T-helper 1 cell treated with Interleukin-12 subunit alpha and Interleukin-12 subunit beta and Interleukin-4 antibody, amounts not matched to agents 30 μg/mL and 1 μg/mL, for 36 hours (primary cell): Measurements from ENCODE around the gene CPOX.

Experiments
- H3K27ac Mint-ChIP-seq: one replicate; pipeline ENCODE4 v1.8.0; 2021; ENCODE audit warnings: mild to moderate bottlenecking, mixed read lengths
- H3K27me3 Mint-ChIP-seq: one replicate; pipeline ENCODE4 v1.8.0; 2021; ENCODE audit warnings: low read depth, mixed read lengths
- H3K36me3 Mint-ChIP-seq: one replicate; pipeline ENCODE4 v1.8.0; 2021; ENCODE audit warnings: low read depth, mixed read lengths
- H3K4me1 Mint-ChIP-seq: one replicate; pipeline ENCODE4 v1.8.0; 2021; ENCODE audit warnings: low read depth, mixed read lengths
- H3K4me3 Mint-ChIP-seq: one replicate; pipeline ENCODE4 v1.8.0; 2021; ENCODE audit warnings: mild to moderate bottlenecking, moderate library complexity, mixed read lengths
- H3K9me3 Mint-ChIP-seq: one replicate; pipeline ENCODE4 v1.8.0; 2021; ENCODE audit warnings: mixed read lengths

The CPOX gene

DNA sequence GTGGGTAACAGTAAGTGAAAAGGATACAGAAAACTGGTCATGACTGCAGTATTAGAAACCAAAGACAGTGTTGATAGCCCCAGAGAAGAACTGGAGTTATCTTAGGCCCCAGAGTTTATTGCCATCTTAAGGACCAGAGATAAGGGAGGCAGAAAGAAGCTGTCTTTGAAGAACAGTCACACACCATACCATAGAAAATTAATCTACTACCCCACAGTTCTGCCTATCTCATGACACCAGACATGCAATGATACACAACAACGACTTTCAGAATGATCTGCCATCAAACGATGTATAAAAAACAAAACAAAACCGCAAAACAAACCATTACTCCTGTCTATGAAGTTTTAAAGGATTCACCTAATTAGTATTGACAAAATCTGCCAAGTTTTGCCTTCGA lies 9.6 kb downstream of the CPOX start:
- Mint-ChIP-seq H3K9me3 (no peaks in the 10 kb centered on the region), H3K4me1 (peaks cover 48% of the 10 kb centered on the region), H3K4me3 (no peak overlapping the region), H3K27me3 (no peaks in the 10 kb centered on the region), H3K36me3 (peaks cover 69% of the 10 kb centered on the region), H3K27ac (no peak overlapping the region)

- no peaks in the 10 kb centered on the region for H3K27me3 Mint-ChIP-seq
- H3K9me3 Mint-ChIP-seq: no peaks in the 10 kb centered on the region
- no peak overlapping the region for H3K4me3 Mint-ChIP-seq
- H3K27ac Mint-ChIP-seq: no peak overlapping the region
- peaks cover 71% of the 10 kb centered on the region for H3K36me3 Mint-ChIP-seq
- H3K4me1 Mint-ChIP-seq: peaks cover 46% of the 10 kb centered on the region
Observed at GRCh38 chr3:98582042-98582441, 11.4 kb downstream of the CPOX start.

DNA sequence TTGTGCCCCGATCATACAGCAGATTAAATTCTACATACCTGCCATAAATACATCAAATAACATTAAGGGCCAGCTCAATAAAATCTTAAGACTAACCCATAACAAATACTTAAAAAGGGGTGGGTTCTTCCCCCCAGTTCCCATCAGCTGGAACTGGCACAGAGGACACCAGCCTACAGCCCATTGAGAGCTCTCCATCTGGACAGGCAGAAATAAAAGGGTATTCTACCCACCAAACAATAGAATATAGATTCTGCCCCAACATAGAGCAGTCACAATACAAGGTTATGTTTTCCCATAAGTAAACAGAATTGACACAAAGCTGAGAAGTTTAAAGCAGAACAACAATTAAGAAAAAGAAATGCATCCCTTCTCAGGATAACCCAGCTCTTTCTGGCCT lies 11.9 kb downstream of the CPOX start:
- Mint-ChIP-seq H3K4me3 (no peak overlapping the region), H3K36me3 (peaks cover 77% of the 10 kb centered on the region), H3K27ac (no peak overlapping the region), H3K4me1 (peaks cover 51% of the 10 kb centered on the region), H3K9me3 (no peaks in the 10 kb centered on the region), H3K27me3 (no peaks in the 10 kb centered on the region)

DNA sequence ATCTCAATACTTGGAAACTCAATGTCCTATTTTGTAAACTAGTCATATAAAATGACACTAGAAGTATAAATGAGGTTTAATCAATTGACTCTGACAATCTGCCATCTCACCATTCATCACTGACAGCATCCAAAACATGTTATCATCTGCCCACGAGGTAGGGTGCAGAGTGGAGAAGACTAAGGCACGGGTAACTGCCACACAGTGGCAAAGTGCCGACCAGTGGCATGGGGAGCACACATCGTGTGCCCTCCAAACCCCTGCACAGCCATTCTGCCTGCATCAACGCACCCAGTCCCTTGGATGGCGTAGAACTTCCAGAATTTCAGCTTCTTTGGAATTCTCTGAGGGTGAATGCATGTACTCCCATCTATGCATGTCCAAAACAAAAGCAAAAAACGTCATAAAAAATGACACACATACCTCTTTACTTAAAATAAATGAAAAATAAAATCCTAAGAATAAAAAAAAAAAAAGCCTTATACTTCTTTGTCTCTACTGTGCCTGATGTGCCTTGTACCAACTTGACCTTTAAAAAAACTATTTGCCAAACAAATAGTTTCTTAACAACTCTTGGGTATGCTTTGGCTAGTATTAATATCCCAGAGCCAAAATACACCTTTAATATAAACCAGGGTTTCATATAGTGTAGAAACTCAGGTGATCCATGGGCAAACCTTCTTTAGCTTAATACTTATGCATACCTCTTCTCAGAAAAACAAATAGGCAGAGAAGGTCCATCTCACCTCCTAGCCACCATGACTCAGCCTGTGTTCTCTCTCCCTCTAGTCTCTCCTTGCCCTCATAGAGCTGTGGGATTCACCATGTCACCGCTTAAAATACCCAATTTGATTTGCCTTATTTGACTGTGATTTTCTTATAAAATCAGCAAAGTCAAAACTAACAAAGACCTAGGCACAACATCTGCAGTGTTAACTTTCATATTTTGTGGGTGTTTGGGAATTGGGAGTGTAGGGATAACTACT lies 12.7 kb downstream of the CPOX start:
- Mint-ChIP-seq H3K27me3 (no peaks in the 10 kb centered on the region), H3K36me3 (peaks cover 76% of the 10 kb centered on the region), H3K4me3 (no peak overlapping the region), H3K27ac (peak overlapping the region; percentile 5), H3K9me3 (peaks cover 4% of the 10 kb centered on the region), H3K4me1 (peaks cover 51% of the 10 kb centered on the region)

- no peak overlapping the region for H3K4me3 Mint-ChIP-seq
- H3K36me3 Mint-ChIP-seq: peaks cover 55% of the 10 kb centered on the region
- H3K27me3 Mint-ChIP-seq: no peaks in the 10 kb centered on the region
- H3K27ac Mint-ChIP-seq: peak overlapping the region; percentile 1
- peaks cover 4% of the 10 kb centered on the region for H3K9me3 Mint-ChIP-seq
- peaks cover 51% of the 10 kb centered on the region for H3K4me1 Mint-ChIP-seq
Observed at GRCh38 chr3:98577178-98577895, 16.1 kb downstream of the CPOX start.

- peaks cover 40% of the 10 kb centered on the region for H3K36me3 Mint-ChIP-seq
- no peak overlapping the region for H3K4me3 Mint-ChIP-seq
- H3K4me1 Mint-ChIP-seq: peaks cover 50% of the 10 kb centered on the region
- peak overlapping the region; percentile 56 for H3K27ac Mint-ChIP-seq
- H3K27me3 Mint-ChIP-seq: no peaks in the 10 kb centered on the region
- peaks cover 7% of the 10 kb centered on the region for H3K9me3 Mint-ChIP-seq
Observed at GRCh38 chr3:98574132-98574531, 19.3 kb downstream of the CPOX start.

- Mint-ChIP-seq H3K4me1 (peaks cover 53% of the 10 kb centered on the region), H3K27me3 (no peaks in the 10 kb centered on the region), H3K36me3 (peaks cover 35% of the 10 kb centered on the region), H3K27ac (peak overlapping the region; percentile 74), H3K4me3 (peak overlapping the region; percentile 59), H3K9me3 (peaks cover 12% of the 10 kb centered on the region)
Observed at GRCh38 chr3:98573181-98573728, 20.2 kb downstream of the CPOX start.

DNA sequence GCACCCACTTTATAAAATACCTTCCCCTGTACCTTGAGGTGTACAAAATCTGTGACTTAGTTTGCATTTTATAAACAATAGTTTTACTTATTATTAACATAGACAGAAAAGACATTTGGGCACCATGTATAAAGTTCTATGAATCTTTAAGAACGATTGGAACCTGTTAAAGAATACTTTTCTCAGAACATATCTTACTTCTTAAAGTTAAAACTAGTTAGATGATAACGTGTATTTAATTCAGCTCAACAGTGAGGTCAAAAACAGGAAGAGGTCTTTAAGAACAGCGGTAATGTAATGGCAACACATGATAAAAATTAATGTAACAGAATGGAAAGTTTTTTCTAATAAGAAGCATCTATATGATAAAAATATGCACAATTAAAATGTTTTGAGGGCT lies 25.0 kb downstream of the CPOX start:
- peaks cover 16% of the 10 kb centered on the region for H3K36me3 Mint-ChIP-seq
- H3K9me3 Mint-ChIP-seq: peaks cover 10% of the 10 kb centered on the region
- H3K4me1 Mint-ChIP-seq: peaks cover 72% of the 10 kb centered on the region
- H3K4me3 Mint-ChIP-seq: peak overlapping the region; percentile 58
- H3K27me3 Mint-ChIP-seq: no peaks in the 10 kb centered on the region
- peak overlapping the region; percentile 85 for H3K27ac Mint-ChIP-seq

- Mint-ChIP-seq H3K36me3 (peaks cover 16% of the 10 kb centered on the region), H3K27me3 (no peaks in the 10 kb centered on the region), H3K27ac (peak overlapping the region; percentile 85), H3K9me3 (peaks cover 10% of the 10 kb centered on the region), H3K4me3 (peak overlapping the region; percentile 1), H3K4me1 (peaks cover 71% of the 10 kb centered on the region)
Observed at GRCh38 chr3:98567666-98568270, 25.6 kb downstream of the CPOX start.

- peak overlapping the region; percentile 9 for H3K4me3 Mint-ChIP-seq
Observed at GRCh38 chr3:98565843-98566242, 27.6 kb downstream of the CPOX start.

DNA sequence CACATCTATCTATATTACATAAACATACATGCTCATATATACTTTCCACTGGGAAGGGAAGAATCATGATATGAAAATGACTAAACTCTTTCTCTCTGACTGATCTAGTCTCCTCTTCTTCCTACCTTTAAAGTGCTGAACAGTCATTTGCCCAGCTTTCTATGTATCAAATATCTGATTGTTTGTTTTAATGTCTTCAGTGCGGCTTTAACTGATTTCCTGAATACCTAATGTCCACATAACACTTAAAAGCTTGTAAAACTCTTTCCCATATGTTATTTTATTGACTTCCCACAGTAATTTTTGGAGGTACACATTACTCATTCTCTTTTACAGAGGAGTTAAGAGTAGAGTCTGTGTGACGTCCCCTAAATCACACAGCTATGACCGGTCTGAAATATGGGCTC lies 28.2 kb downstream of the CPOX start:
- peaks cover 18% of the 10 kb centered on the region for H3K36me3 Mint-ChIP-seq
- peak overlapping the region; percentile 97 for H3K27ac Mint-ChIP-seq
- peaks cover 10% of the 10 kb centered on the region for H3K9me3 Mint-ChIP-seq
- H3K4me1 Mint-ChIP-seq: peaks cover 70% of the 10 kb centered on the region
- no peaks in the 10 kb centered on the region for H3K27me3 Mint-ChIP-seq
- H3K4me3 Mint-ChIP-seq: peak overlapping the region; percentile 30

More at GRCh38 chr3:98565843-98566242, 27.6 kb downstream of the CPOX start:
- Mint-ChIP-seq H3K9me3 (peaks cover 10% of the 10 kb centered on the region), H3K36me3 (peaks cover 16% of the 10 kb centered on the region), H3K27me3 (no peaks in the 10 kb centered on the region), H3K4me1 (peaks cover 67% of the 10 kb centered on the region), H3K27ac (peak overlapping the region; percentile 97)

GRCh38 chr3:98564282-98565005 lies 29.0 kb downstream of the CPOX start:
- H3K36me3 Mint-ChIP-seq: peaks cover 20% of the 10 kb centered on the region
- peak overlapping the region; percentile 61 for H3K4me3 Mint-ChIP-seq
- H3K27ac Mint-ChIP-seq: peak overlapping the region; percentile 97
- no peaks in the 10 kb centered on the region for H3K27me3 Mint-ChIP-seq
- peaks cover 10% of the 10 kb centered on the region for H3K9me3 Mint-ChIP-seq
- peaks cover 68% of the 10 kb centered on the region for H3K4me1 Mint-ChIP-seq

GRCh38 chr3:98563661-98564281 lies 29.6 kb downstream of the CPOX start:
- Mint-ChIP-seq H3K27me3 (no peaks in the 10 kb centered on the region), H3K4me1 (peaks cover 69% of the 10 kb centered on the region), H3K36me3 (peaks cover 24% of the 10 kb centered on the region), H3K9me3 (peaks cover 5% of the 10 kb centered on the region), H3K4me3 (peak overlapping the region; percentile 61), H3K27ac (peak overlapping the region; percentile 97)
